ENCODE results near the gene PLA2G12B. TPM values are rescaled to one million over a fixed set of nuclear protein-coding genes. Genes with fewer than 3 reads are reported as not detected.
"Not testable (repeated sequence)": the region's sequence is repeated elsewhere in the genome, so short reads cannot be mapped to it uniquely, and the experiment has no call there.

The PLA2G12B gene
- total RNA-seq: not detected in 2 replicates

- intact Hi-C loops (cut with micrococcal nuclease): no loop called here
- H3K27ac Mint-ChIP-seq: no peak within 1 kb of the TSS
- peaks cover 11% of the 10 kb centered on the region for H3K27me3 Mint-ChIP-seq
- DNase-seq: no peak
- no peaks in the 10 kb centered on the region for H3K9me3 Mint-ChIP-seq
- H3K36me3 Mint-ChIP-seq (ENCODE audit: low read depth): no peaks in the 10 kb centered on the region
- ChIA-PET CTCF (interaction anchor here (0.5 kb wide), 1 partner anchor 140 kb away, joined by 5 read pairs; no protein-coding TSS in a partner anchor), POLR2A (no interaction called here)
- no peak for ATAC-seq (ENCODE audit: low read depth)
- H3K4me3 Mint-ChIP-seq: no peak within 1 kb of the TSS
- no peaks in the 10 kb centered on the region for H3K4me1 Mint-ChIP-seq
- no peak for TF ChIP-seq CTCF (IDR thresholded peaks at IDR 0.05)
Observed at GRCh38 chr10:72954596-72955554, at the start of gene PLA2G12B. Gene PLA2G12B (minus strand): TSS chr10:72954806. CDS start chr10:72954685, 121 bp downstream.

GRCh38 chr10:73003822-73004221 is 49.2 kb upstream of the PLA2G12B start:
- POLR2A ChIA-PET: no interaction called here
- no peaks in the 10 kb centered on the region for H3K9me3 Mint-ChIP-seq
- H3K27me3 Mint-ChIP-seq: no peaks in the 10 kb centered on the region

GRCh38 chr10:73000973-73001372 is 46.4 kb upstream of the PLA2G12B start:
- Mint-ChIP-seq H3K9me3 (peaks cover 4% of the 10 kb centered on the region), H3K4me3 (no peak overlapping the region), H3K36me3 (ENCODE audit: low read depth) (peaks cover 27% of the 10 kb centered on the region), H3K27me3 (no peaks in the 10 kb centered on the region), H3K27ac (no peak overlapping the region), H3K4me1 (no peaks in the 10 kb centered on the region)
- intact Hi-C loops (cut with micrococcal nuclease): no loop called here
- no peak for ATAC-seq (ENCODE audit: low read depth)
- ChIA-PET POLR2A (interaction anchor here (0.7 kb wide), 1 partner anchor 44 kb away, joined by 3 read pairs; no protein-coding TSS in a partner anchor), CTCF (no interaction called here)
- DNase-seq: no peak
- no peak for TF ChIP-seq CTCF (IDR thresholded peaks at IDR 0.05)

More at GRCh38 chr10:73003822-73004221, 49.2 kb upstream of the PLA2G12B start:
- no peaks in the 10 kb centered on the region for H3K4me1 Mint-ChIP-seq
- CTCF ChIA-PET: no interaction called here
- DNase-seq (no peak), ATAC-seq (ENCODE audit: low read depth) (no peak)
- TF ChIP-seq CTCF (IDR thresholded peaks at IDR 0.05): no peak
- intact Hi-C loops (cut with micrococcal nuclease): no loop called here
- H3K36me3 Mint-ChIP-seq (ENCODE audit: low read depth): peaks cover 49% of the 10 kb centered on the region
- no peak overlapping the region for H3K27ac Mint-ChIP-seq
- no peak overlapping the region for H3K4me3 Mint-ChIP-seq

- no peak for ATAC-seq (ENCODE audit: low read depth)
- H3K36me3 Mint-ChIP-seq (ENCODE audit: low read depth): peaks cover 27% of the 10 kb centered on the region
- H3K4me1 Mint-ChIP-seq: no peaks in the 10 kb centered on the region
- CTCF ChIA-PET: no interaction called here
- TF ChIP-seq CTCF (IDR thresholded peaks at IDR 0.05): no peak
- intact Hi-C loops (cut with micrococcal nuclease): no loop called here
- no peak overlapping the region for H3K4me3 Mint-ChIP-seq
- POLR2A ChIA-PET: interaction anchor here (0.6 kb wide), 1 partner anchor 175 kb away, joined by 7 read pairs; no protein-coding TSS in a partner anchor
- peaks cover 6% of the 10 kb centered on the region for H3K9me3 Mint-ChIP-seq
- no peak overlapping the region for H3K27ac Mint-ChIP-seq
- H3K27me3 Mint-ChIP-seq: no peaks in the 10 kb centered on the region
- DNase-seq: no peak
Observed at GRCh38 chr10:72997099-72997498, 42.5 kb upstream of the PLA2G12B start.

- ATAC-seq (ENCODE audit: low read depth); H3K4me3 Mint-ChIP-seq; POLR2A ChIA-PET; H3K9me3 Mint-ChIP-seq; CTCF ChIA-PET; H3K27me3 Mint-ChIP-seq; DNase-seq; intact Hi-C loops (cut with micrococcal nuclease); H3K4me1 Mint-ChIP-seq; H3K27ac Mint-ChIP-seq: not testable (repeated sequence)
- peaks cover 35% of the 10 kb centered on the region for H3K36me3 Mint-ChIP-seq (ENCODE audit: low read depth)
Observed at GRCh38 chr10:72995459-72995858, 40.9 kb upstream of the PLA2G12B start.

GRCh38 chr10:72989771-72990170 is 35.2 kb upstream of the PLA2G12B start:
- peaks cover 31% of the 10 kb centered on the region for H3K36me3 Mint-ChIP-seq (ENCODE audit: low read depth)
- ATAC-seq (ENCODE audit: low read depth); DNase-seq; intact Hi-C loops (cut with micrococcal nuclease); H3K27ac Mint-ChIP-seq; POLR2A ChIA-PET; H3K27me3 Mint-ChIP-seq; H3K4me3 Mint-ChIP-seq; CTCF ChIA-PET; H3K4me1 Mint-ChIP-seq; H3K9me3 Mint-ChIP-seq: not testable (repeated sequence)

- H3K36me3 Mint-ChIP-seq (ENCODE audit: low read depth); CTCF ChIA-PET; H3K4me1 Mint-ChIP-seq; H3K4me3 Mint-ChIP-seq; ATAC-seq (ENCODE audit: low read depth); H3K27ac Mint-ChIP-seq; POLR2A ChIA-PET; DNase-seq; intact Hi-C loops (cut with micrococcal nuclease); H3K27me3 Mint-ChIP-seq: not testable (repeated sequence)
- H3K9me3 Mint-ChIP-seq: peaks cover 16% of the 10 kb centered on the region
Observed at GRCh38 chr10:72984618-72985017, 30.0 kb upstream of the PLA2G12B start.

Data from activated B cell treated with CpG ODN at 0.5 μM for 24 hours (primary cell).